Motor neuron (in vitro differentiated cells): ENCODE measurements around the gene AGAP1. TPM values are rescaled to one million over a fixed set of nuclear protein-coding genes. Genes with fewer than 3 reads are reported as not detected.

ENCODE experiments used
- ATAC-seq, 8 experiments: fragments of 200-7000 bp; cut with Tn5 transposase; replicated peaks in 6 of 8; 2 replicates each; pipeline ENCODE4 v1.8.0; 2021; ENCODE audit warnings: mild to moderate bottlenecking in 8 of 8, moderate library complexity in 8 of 8
- H3K27ac ChIP-seq, 2 donors: fragments of 250-450 bp; sonication (Bioruptor Pico); 2 replicates each; pipeline ENCODE4 v1.9.0; 2021; ENCODE audit warnings: antibody characterized with exemption in 2 of 2, mild to moderate bottlenecking in 2 of 2, moderate library complexity in 1 of 2
- H3K4me1 ChIP-seq, 2 donors: fragments of 250-450 bp; sonication (Bioruptor Pico); replicated peaks in 1 of 2; 2 replicates each; pipeline ENCODE4 v1.6.1; 2021; ENCODE audit warnings: antibody characterized with exemption in 2 of 2, mild to moderate bottlenecking in 2 of 2, moderate library complexity in 1 of 2
- H3K4me3 ChIP-seq, 5 donors: fragments of 250-450 bp; sonication (Bioruptor Pico); 2 replicates each; pipeline ENCODE4 v1.9.0; 2021; ENCODE audit warnings: antibody characterized with exemption in 5 of 5, mild to moderate bottlenecking in 5 of 5, moderate library complexity in 4 of 5
- WGBS, 10 experiments: fragments of 450-650 bp; shearing (Covaris generic); methylation state at CpG; one replicate each; pipeline ENCODE4 v1.0.0; 2022; 5-methylcytosine and 5-hydroxymethylcytosine counted together
- in situ Hi-C, 9 experiments: fragments of 400-800 bp; cut with MboI; loops; one replicate each; pipeline ENCODE4 v1.15.0; 2021; ENCODE audit warnings: low sequenced_read_pairs in 9 of 9, low pct_unique_long_range_greater_than_20kb in 2 of 9; ENCODE audit not compliant: unreplicated experiment in 9 of 9
- total RNA-seq, 8 experiments: library from RNA; unstranded; fragments of 300-600 nt; gene quantifications; 2 replicates each; pipeline versions ENCODE4 v1.2.3 to v1.2.4, GENCODE V29; 2022

AGAP1 gene
- total RNA-seq, 8 experiments from 2014 or later = 5.9 to 51.1 (median 34.3) TPM

DNA sequence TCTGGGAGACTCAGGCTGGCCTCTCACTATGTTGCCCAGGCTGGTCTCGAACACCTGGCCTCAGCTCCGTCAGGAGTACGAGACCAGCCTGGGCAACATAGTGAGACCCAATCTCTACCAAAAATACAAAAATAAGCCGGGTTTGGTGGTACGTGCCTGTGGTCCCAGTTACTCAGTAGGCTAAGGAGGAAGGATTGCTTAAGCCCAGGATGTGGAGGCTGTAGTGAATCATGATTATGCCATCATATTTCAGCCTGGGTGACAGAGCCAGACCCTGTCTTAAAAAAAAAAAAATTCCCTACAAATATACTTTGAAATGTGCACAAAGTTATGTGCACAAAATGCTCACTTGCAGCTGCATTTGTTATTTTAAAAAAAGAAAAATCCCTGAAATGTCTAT is 26.3 kb upstream of the AGAP1 start:
- ATAC-seq = no peak
- H3K4me1 ChIP-seq = no peaks in the 10 kb centered on the region
- no peak overlapping the region for H3K4me3 ChIP-seq
- 0 to 100% (median 67%) methylated on average over 1 to 4 of the region's 5 CpGs; no CpG with 5 or more reads in 2 of the 10 experiments for WGBS, 10 experiments
- in situ Hi-C loops = no loop called here
- no peak overlapping the region for H3K27ac ChIP-seq

DNA sequence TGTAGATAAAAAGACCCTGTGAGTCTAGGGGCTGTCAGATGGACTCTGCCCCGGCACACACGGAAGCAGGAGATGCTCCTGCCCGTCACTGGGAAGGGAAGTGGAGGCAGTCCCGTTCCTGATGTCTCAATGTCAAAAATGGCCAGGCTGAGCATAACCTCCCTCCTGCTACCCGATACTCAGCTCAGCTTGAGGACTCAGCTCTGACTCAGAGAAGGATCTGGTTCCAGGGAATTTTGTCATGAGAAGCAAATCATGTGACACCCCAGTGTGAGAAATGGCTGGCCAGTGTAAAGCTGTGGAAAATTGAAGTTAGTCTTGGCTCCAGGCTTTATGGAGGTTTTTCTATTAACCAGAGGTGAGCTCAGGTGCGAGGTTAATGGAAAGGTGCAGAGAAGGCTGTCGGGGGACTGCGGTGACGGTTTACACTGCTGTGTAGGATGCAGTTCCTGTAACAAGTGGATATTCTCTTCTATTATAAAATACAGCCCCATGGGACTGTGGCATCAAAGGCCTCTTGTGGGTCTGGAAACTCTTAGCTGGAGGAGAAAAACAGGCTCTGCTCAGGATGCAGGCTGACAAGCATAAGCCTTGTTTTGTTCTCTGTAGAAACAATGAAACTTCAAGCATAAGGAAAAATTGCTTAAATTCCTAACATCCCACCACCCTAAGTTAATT is 24.7 kb upstream of the AGAP1 start:
- H3K4me1 ChIP-seq = no peaks in the 10 kb centered on the region
- 0 to 100% (median 71%) methylated on average over 3 to 8 of the region's 9 CpGs; no CpG with 5 or more reads in 1 of the 10 experiments for WGBS, 10 experiments
- ATAC-seq = peak; percentile 61 to 100 (median 84)
- H3K4me3 ChIP-seq = no peak overlapping the region
- in situ Hi-C loops = no loop called here
- no peak overlapping the region for H3K27ac ChIP-seq

DNA sequence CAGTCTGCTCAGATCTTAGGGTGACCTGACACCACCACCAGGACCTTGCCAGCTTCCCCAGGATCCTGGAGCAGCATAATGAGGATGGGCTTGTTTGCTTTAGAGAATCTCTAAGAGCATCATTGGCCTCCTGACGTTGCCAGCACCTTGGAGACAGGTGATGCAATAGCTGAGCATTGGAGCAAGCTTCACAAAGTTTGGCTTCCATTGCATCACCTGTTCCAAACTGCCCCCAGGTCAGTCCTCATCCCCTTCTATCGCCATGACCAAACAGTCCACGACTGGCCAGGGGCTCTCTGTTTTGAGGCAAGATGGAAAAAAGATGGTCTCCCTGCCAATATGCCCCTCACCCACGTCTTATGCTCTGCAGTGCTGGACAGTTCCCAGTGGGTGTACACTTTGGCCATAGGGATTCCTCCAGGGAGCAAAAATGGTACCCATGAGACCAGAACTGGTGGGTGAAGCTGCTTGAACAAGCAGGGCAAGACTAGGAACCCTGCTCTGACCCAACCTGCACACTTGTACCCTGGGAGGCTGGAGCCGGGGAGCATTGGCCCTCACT is 22.6 kb upstream of the AGAP1 start:
- Histone ChIP-seq H3K4me1 (no peaks in the 10 kb centered on the region), H3K4me3 (no peak overlapping the region), H3K27ac (no peak overlapping the region)
- in situ Hi-C loops = no loop called here
- WGBS, 10 experiments = 20 to 100% (median 73%) methylated on average over 1 to 3 of the region's 5 CpGs; no CpG with 5 or more reads in 5 of the 10 experiments
- no peak for ATAC-seq

DNA sequence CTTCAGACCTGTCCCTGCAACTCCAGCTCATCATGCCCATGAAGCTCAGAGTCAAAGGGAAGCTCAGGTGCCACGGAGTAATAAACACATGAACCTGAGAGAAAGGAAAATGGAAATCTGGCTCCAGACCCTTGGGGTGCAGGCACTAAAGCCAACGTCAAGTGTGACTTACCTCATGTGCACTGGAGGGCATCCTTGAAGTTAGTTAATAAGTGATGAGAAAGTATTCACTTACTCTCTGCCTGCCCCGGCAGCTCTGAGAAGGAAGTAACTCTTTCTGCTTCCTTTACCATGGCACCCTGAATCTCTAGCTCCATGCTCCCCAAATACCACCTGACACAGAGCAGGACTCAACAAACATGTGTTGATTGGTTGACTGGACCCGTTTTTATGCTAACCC is 21.4 kb upstream of the AGAP1 start:
- in situ Hi-C loops = no loop called here
- Histone ChIP-seq H3K4me1 (no peaks in the 10 kb centered on the region), H3K27ac (no peak overlapping the region), H3K4me3 (no peak overlapping the region)
- 0 to 100% (median 40%) methylated on average over 1 to 4 of the region's 4 CpGs; no CpG with 5 or more reads in 1 of the 10 experiments for WGBS, 10 experiments
- no peak for ATAC-seq

DNA sequence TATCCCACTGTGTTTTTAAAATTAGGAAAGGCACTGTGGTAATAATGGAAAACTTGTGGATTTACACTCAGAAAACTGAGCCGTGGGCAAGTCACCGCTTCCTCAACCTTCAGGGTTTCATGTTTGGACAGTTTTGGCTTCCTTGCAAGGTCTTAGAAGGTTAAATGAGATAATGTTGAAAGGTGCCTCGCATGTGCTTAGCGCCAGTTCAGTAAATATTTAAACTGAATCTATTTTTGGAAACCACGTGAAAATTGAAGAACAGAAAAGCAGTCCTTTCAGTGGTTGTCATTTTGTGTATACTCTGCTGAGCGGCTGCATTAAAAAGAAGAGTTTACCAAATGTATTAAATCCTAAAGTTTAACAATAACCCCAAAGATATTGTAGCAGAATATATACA is 15.2 kb upstream of the AGAP1 start:
- 33 to 89% (median 75%) methylated on average over 1 to 6 of the region's 6 CpGs for WGBS, 10 experiments
- no peak for ATAC-seq
- Histone ChIP-seq H3K4me1 (no peaks in the 10 kb centered on the region), H3K27ac (no peak overlapping the region), H3K4me3 (no peak overlapping the region)
- in situ Hi-C loops = loop anchor here in 1 of 9 experiments (25.0 kb wide), 1 partner anchor 341 kb away; no protein-coding TSS in a partner anchor

DNA sequence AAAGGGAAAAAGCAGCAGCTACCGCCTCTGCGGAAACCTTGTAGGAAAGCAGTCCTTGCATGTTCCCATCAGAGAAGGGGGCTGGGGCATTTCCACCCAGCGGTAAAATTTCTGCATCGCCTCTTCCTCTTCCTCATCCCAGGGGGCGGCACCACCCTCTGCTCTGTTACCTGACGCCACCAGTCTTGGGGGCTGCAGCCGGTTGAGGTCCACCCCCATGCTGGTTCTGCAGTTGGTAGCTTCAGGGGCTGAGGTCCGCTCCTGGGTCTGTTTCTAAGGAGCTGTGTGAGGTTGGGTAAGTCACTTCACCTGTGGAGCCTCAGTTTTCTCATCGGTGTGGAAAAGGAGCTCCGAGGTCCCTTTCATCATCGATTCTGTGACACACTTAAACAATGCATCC is 14.2 kb upstream of the AGAP1 start:
- in situ Hi-C loops = loop anchor here in 1 of 9 experiments (25.0 kb wide), 1 partner anchor 342 kb away; no protein-coding TSS in a partner anchor
- ATAC-seq = no peak
- 23 to 100% (median 83%) methylated on average over 2 to 10 of the region's 11 CpGs; no CpG with 5 or more reads in 4 of the 10 experiments for WGBS, 10 experiments
- Histone ChIP-seq H3K4me3 (no peak overlapping the region), H3K27ac (no peak overlapping the region), H3K4me1 (no peaks in the 10 kb centered on the region)

DNA sequence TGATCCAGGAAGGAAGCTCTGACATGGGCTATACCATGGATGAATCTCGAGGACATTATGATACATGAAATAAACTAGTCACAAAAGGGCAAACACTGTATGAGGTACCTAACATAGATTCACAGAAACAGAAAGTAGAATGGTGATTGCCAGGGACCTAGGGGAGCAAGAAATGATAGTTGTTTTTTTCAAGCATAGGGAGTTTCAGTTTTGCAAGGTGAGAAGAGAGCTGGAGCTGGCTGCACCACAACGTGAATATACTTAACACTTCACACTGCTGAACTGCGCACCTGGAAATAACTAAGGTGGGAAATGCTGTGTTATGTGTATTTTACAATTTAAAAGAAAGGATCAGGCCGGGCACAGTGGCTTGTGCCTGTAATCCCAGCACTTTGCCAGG is 13.2 kb upstream of the AGAP1 start:
- no peak for ATAC-seq
- 9 to 91% (median 77%) methylated on average over 1 to 3 of the region's 4 CpGs for WGBS, 10 experiments
- in situ Hi-C loops = loop anchor here in 1 of 9 experiments (25.0 kb wide), 1 partner anchor 343 kb away; no protein-coding TSS in a partner anchor
- Histone ChIP-seq H3K27ac (no peak overlapping the region), H3K4me3 (no peak overlapping the region), H3K4me1 (no peaks in the 10 kb centered on the region)

DNA sequence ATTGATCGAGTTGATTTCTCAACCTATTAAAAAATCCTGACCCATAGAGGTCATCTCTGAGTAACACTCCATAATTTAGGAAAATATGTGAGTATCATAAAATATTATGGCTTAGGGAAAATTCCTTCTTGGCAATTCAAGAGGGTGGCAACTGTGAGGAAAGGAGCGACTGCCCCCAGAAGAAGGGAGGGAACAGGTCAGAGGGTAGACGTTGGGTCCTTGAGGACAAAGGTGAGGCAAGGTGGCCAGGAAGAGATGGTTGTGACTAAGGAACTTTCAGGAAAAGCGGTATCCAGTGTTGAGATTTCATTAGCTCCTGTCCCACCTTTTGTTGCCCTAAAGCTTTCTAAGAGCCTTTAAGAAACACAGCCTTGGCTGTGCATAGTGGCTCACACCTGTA is 10.5 kb upstream of the AGAP1 start:
- 0 to 80% (median 39%) methylated on average over 1 to 4 of the region's 4 CpGs; no CpG with 5 or more reads in 2 of the 10 experiments for WGBS, 10 experiments
- no peak for ATAC-seq
- Histone ChIP-seq H3K4me3 (no peak overlapping the region), H3K4me1 (no peaks in the 10 kb centered on the region), H3K27ac (no peak overlapping the region)
- in situ Hi-C loops = loop anchor here in 1 of 9 experiments (25.0 kb wide), 1 partner anchor 346 kb away; no protein-coding TSS in a partner anchor

DNA sequence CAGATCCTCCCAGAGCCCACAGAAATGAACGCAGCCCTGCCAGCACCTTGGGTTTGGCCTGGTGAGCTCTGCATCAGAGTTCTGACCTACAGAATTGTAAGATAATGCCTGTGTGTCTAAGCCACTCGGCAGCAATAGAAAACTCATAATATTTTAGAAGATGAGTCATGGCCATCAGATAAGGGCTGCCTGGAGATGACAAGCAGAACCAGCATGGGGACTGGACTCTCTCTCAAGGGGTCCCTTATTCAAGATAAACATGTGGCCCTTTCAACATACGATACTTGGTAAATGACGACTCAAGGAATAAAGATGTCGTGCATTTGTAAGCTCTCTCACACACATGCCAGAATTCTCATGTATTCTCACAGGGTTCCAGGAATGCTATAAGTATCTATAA is 8.5 kb upstream of the AGAP1 start:
- in situ Hi-C loops = loop anchor here in 1 of 9 experiments (25.0 kb wide), 1 partner anchor 348 kb away; no protein-coding TSS in a partner anchor
- Histone ChIP-seq H3K4me3 (no peak overlapping the region), H3K27ac (no peak overlapping the region), H3K4me1 (no peaks in the 10 kb centered on the region)
- ATAC-seq = no peak
- 43 to 100% (median 91%) methylated on average over 1 to 5 of the region's 5 CpGs; no CpG with 5 or more reads in 2 of the 10 experiments for WGBS, 10 experiments

DNA sequence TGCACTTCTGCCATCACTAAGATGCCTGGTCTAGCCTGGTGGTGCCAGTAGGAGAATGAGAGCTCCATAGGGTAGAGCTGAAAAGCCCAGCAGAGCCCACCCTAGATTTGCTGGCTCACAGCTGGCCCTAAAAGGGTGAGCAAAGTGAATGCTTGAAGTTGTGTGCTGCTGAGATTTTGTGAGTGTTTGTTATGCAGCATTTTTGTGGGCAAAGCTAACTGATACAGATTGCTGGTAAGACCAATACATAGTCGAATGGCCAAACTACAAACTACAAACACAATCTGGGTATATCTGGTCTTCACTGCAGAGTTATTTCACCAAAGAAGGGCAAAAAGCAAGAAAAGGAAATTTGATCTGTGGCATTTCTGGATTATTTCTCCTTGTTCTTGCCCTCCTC is 7.1 kb upstream of the AGAP1 start:
- WGBS, 10 experiments = 60 to 100% methylated on average over 1 of the region's 1 CpG; no CpG with 5 or more reads in 8 of the 10 experiments

DNA sequence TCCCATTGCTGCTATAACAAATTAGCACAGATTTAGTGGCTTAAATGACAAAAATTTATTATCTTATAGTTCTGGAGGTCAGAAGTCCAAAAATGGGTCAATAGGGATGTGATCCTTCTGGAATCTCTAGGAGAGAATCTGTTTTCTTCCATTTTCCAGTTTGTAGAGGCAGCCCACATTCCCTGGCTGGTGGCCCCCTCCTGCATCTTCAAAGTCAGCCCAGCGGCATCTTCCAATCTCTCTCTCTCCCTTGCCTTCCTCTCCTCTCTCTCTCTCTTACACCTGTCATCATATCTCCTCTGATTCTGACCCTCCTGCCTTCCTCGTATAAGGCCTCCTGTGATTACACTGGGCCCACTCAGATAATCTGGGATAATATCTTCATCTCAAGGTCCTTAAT is 3.9 kb upstream of the AGAP1 start:
- no peak overlapping the region for H3K27ac ChIP-seq
- in situ Hi-C loops = loop anchor here in 1 of 9 experiments (25.0 kb wide), 1 partner anchor 353 kb away; no protein-coding TSS in a partner anchor
- no peak for ATAC-seq
- no peak overlapping the region for H3K4me3 ChIP-seq
- 20 to 100% (median 83%) methylated on average over 1 to 2 of the region's 2 CpGs; no CpG with 5 or more reads in 1 of the 10 experiments for WGBS, 10 experiments
- H3K4me1 ChIP-seq = peaks cover 0 to 2% of the 10 kb centered on the region in 2 donors

More for the DNA sequence above, 7.1 kb upstream of the AGAP1 start:
- Histone ChIP-seq H3K4me3 (no peak overlapping the region), H3K27ac (no peak overlapping the region), H3K4me1 (no peaks in the 10 kb centered on the region)
- ATAC-seq = no peak
- in situ Hi-C loops = loop anchor here in 1 of 9 experiments (25.0 kb wide), 1 partner anchor 349 kb away; no protein-coding TSS in a partner anchor

DNA sequence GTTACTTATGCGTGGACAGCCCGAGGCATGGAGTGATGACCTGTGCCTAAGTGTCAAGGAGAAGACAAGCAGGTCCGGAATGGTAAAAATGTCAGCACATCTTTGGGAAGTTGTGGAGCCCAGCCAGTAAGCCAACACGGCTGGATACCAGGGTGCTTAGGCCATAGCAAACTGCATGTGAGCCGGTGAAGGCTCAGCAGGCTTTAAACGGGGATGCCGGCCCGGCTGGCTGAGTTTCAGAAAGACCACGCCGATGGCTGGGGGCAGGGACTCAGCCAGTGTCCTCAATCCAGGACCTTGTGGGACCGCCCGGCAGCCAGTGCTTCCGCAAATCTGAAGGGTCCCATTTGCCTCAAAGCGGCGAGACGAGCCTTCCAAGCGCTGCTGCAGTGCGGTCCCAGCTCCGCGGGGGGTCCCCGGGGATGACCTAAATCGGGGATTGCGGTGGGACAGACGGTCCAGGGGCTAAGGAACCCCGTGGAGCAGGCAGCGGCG is 946 bp upstream of the AGAP1 start:
- Histone ChIP-seq H3K27ac (no peak overlapping the region), H3K4me3 (peak overlapping the region in 3 of 5 donors; percentile 55 to 72 (median 71)), H3K4me1 (peaks cover 21 to 22% of the 10 kb centered on the region in 2 donors)
- no peak for ATAC-seq
- in situ Hi-C loops = loop anchor here in 1 of 9 experiments (25.0 kb wide), 1 partner anchor 356 kb away; no protein-coding TSS in a partner anchor
- WGBS, 10 experiments = 40 to 100% (median 59%) methylated on average over 2 to 5 of the region's 27 CpGs; no CpG with 5 or more reads in 4 of the 10 experiments

DNA sequence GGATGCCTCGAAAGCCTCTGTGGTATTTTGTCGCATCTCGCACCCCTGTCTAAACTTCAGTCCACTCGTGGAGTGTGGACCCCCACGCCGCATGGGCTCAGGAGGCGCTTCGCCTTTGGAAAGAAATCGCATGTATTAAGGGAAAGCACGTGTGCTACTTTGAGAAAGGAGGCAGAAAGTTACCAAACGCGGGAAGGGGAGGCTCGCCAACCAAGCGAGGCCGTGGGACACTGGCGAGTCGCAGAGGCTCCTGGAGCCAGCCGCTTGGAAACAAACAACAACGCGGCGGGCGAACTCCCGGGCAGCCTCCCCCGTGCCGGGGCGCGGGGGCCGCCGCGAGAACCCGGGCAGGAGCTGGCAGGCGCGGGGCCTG is 455 bp upstream of the AGAP1 start:
- Histone ChIP-seq H3K4me1 (peaks cover 26 to 27% of the 10 kb centered on the region in 2 donors), H3K27ac (no peak overlapping the region), H3K4me3 (peak overlapping the region; percentile 52 to 72 (median 70))
- in situ Hi-C loops = loop anchor here in 1 of 9 experiments (25.0 kb wide), 1 partner anchor 356 kb away; no protein-coding TSS in a partner anchor
- WGBS, 10 experiments = 13 to 21% methylated on average over 9 to 14 of the region's 33 CpGs; no CpG with 5 or more reads in 8 of the 10 experiments
- peak in 6 of 8 experiments; percentile 39 to 57 (median 44) for ATAC-seq
